Measurements from ENCODE around the gene ZNF888. TPM values are rescaled to one million over a fixed set of nuclear protein-coding genes. Genes with fewer than 3 reads are reported as not detected.
"Not testable (repeated sequence)": the region's sequence is repeated elsewhere in the genome, so short reads cannot be mapped to it uniquely, and the experiment has no call there.

ZNF888 gene
- total RNA-seq, 1 experiment from 2014 or later: 13.4 TPM

GRCh38 chr19:52880895-52881389 lies 42.3 kb downstream of the ZNF888 start:
- Histone ChIP-seq H3K9me3 (ENCODE audit: control insufficient read depth, low read depth, low read length) (peaks cover 21% of the 10 kb centered on the region), H2BK5ac (ENCODE audit: insufficient read length, low read length) (no peak overlapping the region), H3K4ac (ENCODE audit: low read depth, low read length) (no peak overlapping the region), H2BK15ac (ENCODE audit: low read depth, low read length) (no peak overlapping the region), H3K23me2 (ENCODE audit: insufficient read length, low read depth, low read length, poor library complexity, severe bottlenecking) (no peaks in the 10 kb centered on the region), H3K56ac (ENCODE audit: insufficient read length, low read depth, low read length) (no peak overlapping the region), H4K20me1 (ENCODE audit: control insufficient read depth, insufficient read depth, insufficient read length) (no peaks in the 10 kb centered on the region), H2BK120ac (ENCODE audit: low read depth, low read length, poor library complexity, severe bottlenecking) (no peak overlapping the region), H3K4me2 (ENCODE audit: insufficient read depth, insufficient read length, low read length) (no peak overlapping the region), H2BK12ac (ENCODE audit: insufficient read length, low read depth, low read length) (no peak overlapping the region), H3T11ph (ENCODE audit: low read length) (no peak overlapping the region), H3K27ac (ENCODE audit: insufficient read length, low read depth, low read length) (no peak overlapping the region), H2BK20ac (ENCODE audit: low read depth, low read length, poor library complexity, severe bottlenecking) (no peak overlapping the region), H3K23ac (ENCODE audit: insufficient read length, low read depth, low read length) (no peak overlapping the region), H4K8ac (replicated peaks; ENCODE audit: insufficient read length, low read depth, low read length) (no peak overlapping the region), H4K91ac (ENCODE audit: insufficient read length, low read depth, low read length) (no peak overlapping the region), H2AFZ (ENCODE audit: low read length) (no peak overlapping the region), H3K14ac (ENCODE audit: insufficient read depth, low read length) (no peak overlapping the region), H4K5ac (ENCODE audit: insufficient read length, low read depth, low read length) (no peak overlapping the region), H3K79me2 (ENCODE audit: insufficient read depth, low read length) (no peaks in the 10 kb centered on the region), H3K4me1 (ENCODE audit: insufficient read depth, low read length) (no peaks in the 10 kb centered on the region), H2AK5ac (ENCODE audit: insufficient read length, low read length) (no peak overlapping the region), H3K27me3 (ENCODE audit: insufficient read depth, low read length) (no peaks in the 10 kb centered on the region), H3K79me1 (ENCODE audit: insufficient read depth, low read depth, low read length, poor library complexity, severe bottlenecking) (no peaks in the 10 kb centered on the region), H3K18ac (ENCODE audit: insufficient read length, low read depth, low read length) (no peak overlapping the region), H3K9ac (ENCODE audit: extremely low read depth, insufficient read length, low read length) (no peak overlapping the region)
- no peaks in the 10 kb centered on the region for H3K4me1 Mint-ChIP-seq
- no peak overlapping the region for H3K4me3 Mint-ChIP-seq
- H3K9me3 Mint-ChIP-seq: peaks cover 12 to 28% of the 10 kb centered on the region in 2 experiments; a peak in 4 of 5 replicates
- TF ChIP-seq CTCF (conservative IDR thresholded peaks at IDR 0.05): no peak
- H3K36me3 Mint-ChIP-seq (ENCODE audit: insufficient read depth in 1 of 3, low read depth in 3 of 3): peaks cover 65 to 81% (median 79%) of the 10 kb centered on the region in 3 experiments
- no CpG with 5 or more reads among the region's 11 CpGs for WGBS (ENCODE audit: extremely low coverage, insufficient read length, low lambda C conversion rate)
- no peak overlapping the region for H3K27ac Mint-ChIP-seq
- no peaks in the 10 kb centered on the region for H3K27me3 Mint-ChIP-seq (ENCODE audit: low read depth)
- DNase-seq: no peak

GRCh38 chr19:52872996-52873395 lies 50.2 kb downstream of the ZNF888 start:
- not testable (repeated sequence) for H3K4me1 ChIP-seq (ENCODE audit: insufficient read depth, low read length); H3K4me2 ChIP-seq (ENCODE audit: insufficient read depth, insufficient read length, low read length); H2BK5ac ChIP-seq (ENCODE audit: insufficient read length, low read length); H3K23ac ChIP-seq (ENCODE audit: insufficient read length, low read depth, low read length); H2BK15ac ChIP-seq (ENCODE audit: low read depth, low read length); H3K4me1 Mint-ChIP-seq; H3K56ac ChIP-seq (ENCODE audit: insufficient read length, low read depth, low read length); H4K20me1 ChIP-seq (ENCODE audit: control insufficient read depth, insufficient read depth, insufficient read length); H3K27ac Mint-ChIP-seq; H4K8ac ChIP-seq (replicated peaks; ENCODE audit: insufficient read length, low read depth, low read length); H3K79me2 ChIP-seq (ENCODE audit: insufficient read depth, low read length); H3K27ac ChIP-seq (ENCODE audit: insufficient read length, low read depth, low read length); H3K27me3 ChIP-seq (ENCODE audit: insufficient read depth, low read length); H3K14ac ChIP-seq (ENCODE audit: insufficient read depth, low read length); H2AFZ ChIP-seq (ENCODE audit: low read length); H3K9me3 Mint-ChIP-seq; H3K23me2 ChIP-seq (ENCODE audit: insufficient read length, low read depth, low read length, poor library complexity, severe bottlenecking); H3K4me3 Mint-ChIP-seq; H3K18ac ChIP-seq (ENCODE audit: insufficient read length, low read depth, low read length); H2BK20ac ChIP-seq (ENCODE audit: low read depth, low read length, poor library complexity, severe bottlenecking); H3K79me1 ChIP-seq (ENCODE audit: insufficient read depth, low read depth, low read length, poor library complexity, severe bottlenecking); H3K27me3 Mint-ChIP-seq (ENCODE audit: low read depth); H4K5ac ChIP-seq (ENCODE audit: insufficient read length, low read depth, low read length); H3K4ac ChIP-seq (ENCODE audit: low read depth, low read length); DNase-seq; H4K91ac ChIP-seq (ENCODE audit: insufficient read length, low read depth, low read length); H3K9me3 ChIP-seq (ENCODE audit: control insufficient read depth, low read depth, low read length); H3K9ac ChIP-seq (ENCODE audit: extremely low read depth, insufficient read length, low read length); H2AK5ac ChIP-seq (ENCODE audit: insufficient read length, low read length); H2BK12ac ChIP-seq (ENCODE audit: insufficient read length, low read depth, low read length); H2BK120ac ChIP-seq (ENCODE audit: low read depth, low read length, poor library complexity, severe bottlenecking); H3T11ph ChIP-seq (ENCODE audit: low read length)
- no CpG with 5 or more reads among the region's 6 CpGs for WGBS (ENCODE audit: extremely low coverage, insufficient read length, low lambda C conversion rate)
- H3K36me3 Mint-ChIP-seq (ENCODE audit: insufficient read depth in 1 of 3, low read depth in 3 of 3): peaks cover 0 to 10% (median 9%) of the 10 kb centered on the region in 3 experiments; a peak in 5 of 7 replicates

All from H9 (cell line).